22Rv1 (cell line): ENCODE measurements around the gene RFTN1.

Experiments used
- H3K27ac ChIP-seq: fragments of 450-650 bp; 2 replicates; pipeline ENCODE4 v1.5.1; 2017
- ZFX ChIP-seq: fragments of 450-650 bp; IDR thresholded peaks from 2 replicates; pipeline ENCODE4 v1.6.1; 2017; ENCODE audit warnings: antibody characterized with exemption, borderline replicate concordance
- TF ChIP-seq, protein P1 (sequence below): fragments of 450-650 bp; IDR thresholded peaks from 2 replicates; pipeline ENCODE4 v1.5.1; 2017; ENCODE audit warnings: mild to moderate bottlenecking

The RFTN1 gene

DNA sequence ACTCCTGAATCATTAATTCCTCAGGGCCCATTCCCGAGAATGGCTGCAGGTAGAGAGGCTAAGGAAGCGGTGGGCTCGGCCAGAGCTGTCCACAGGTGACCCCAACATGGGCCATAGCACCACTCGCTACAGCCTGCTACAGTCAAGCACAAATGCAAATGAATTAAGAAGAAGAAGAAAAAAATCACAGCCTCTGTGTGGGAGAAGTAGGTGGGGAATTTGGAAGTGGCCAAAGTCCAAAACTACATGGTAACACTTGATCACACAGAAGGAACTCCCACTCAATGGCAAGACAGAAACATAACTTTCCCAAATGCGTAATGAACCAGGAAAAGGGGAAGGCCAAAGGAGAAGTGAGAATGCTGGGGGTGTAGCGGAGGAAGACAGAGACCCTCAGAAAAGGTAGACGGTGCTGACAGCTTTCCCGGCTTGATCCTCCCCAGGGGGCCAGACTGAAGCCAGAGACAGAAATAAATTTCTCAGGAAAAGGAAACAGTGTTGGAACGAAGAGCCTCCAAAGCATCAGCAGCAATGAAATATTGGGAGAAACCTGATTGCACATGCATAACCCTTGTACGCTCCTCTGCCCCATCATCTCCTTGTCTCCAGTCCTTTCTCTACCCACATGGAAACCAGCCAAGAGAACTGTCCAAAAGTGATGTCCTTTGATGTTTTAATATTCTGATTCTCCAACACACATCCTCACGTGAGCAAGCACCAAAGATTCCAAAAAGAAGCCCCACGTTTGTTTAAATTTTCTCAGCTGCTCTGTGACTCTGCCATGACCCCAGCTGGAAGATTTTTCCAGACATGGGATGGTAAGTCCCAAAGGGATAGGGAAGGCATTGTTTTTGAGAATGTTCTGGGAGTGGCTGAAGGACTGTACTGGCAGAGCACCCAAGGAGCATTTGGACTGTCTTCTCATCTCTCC, 140.9 kb downstream of the RFTN1 start:
- no peak for TF ChIP-seq ZFX
- TF ChIP-seq, protein P1, sequence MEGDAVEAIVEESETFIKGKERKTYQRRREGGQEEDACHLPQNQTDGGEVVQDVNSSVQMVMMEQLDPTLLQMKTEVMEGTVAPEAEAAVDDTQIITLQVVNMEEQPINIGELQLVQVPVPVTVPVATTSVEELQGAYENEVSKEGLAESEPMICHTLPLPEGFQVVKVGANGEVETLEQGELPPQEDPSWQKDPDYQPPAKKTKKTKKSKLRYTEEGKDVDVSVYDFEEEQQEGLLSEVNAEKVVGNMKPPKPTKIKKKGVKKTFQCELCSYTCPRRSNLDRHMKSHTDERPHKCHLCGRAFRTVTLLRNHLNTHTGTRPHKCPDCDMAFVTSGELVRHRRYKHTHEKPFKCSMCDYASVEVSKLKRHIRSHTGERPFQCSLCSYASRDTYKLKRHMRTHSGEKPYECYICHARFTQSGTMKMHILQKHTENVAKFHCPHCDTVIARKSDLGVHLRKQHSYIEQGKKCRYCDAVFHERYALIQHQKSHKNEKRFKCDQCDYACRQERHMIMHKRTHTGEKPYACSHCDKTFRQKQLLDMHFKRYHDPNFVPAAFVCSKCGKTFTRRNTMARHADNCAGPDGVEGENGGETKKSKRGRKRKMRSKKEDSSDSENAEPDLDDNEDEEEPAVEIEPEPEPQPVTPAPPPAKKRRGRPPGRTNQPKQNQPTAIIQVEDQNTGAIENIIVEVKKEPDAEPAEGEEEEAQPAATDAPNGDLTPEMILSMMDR = no peak
- H3K27ac ChIP-seq = no peak overlapping the region

DNA sequence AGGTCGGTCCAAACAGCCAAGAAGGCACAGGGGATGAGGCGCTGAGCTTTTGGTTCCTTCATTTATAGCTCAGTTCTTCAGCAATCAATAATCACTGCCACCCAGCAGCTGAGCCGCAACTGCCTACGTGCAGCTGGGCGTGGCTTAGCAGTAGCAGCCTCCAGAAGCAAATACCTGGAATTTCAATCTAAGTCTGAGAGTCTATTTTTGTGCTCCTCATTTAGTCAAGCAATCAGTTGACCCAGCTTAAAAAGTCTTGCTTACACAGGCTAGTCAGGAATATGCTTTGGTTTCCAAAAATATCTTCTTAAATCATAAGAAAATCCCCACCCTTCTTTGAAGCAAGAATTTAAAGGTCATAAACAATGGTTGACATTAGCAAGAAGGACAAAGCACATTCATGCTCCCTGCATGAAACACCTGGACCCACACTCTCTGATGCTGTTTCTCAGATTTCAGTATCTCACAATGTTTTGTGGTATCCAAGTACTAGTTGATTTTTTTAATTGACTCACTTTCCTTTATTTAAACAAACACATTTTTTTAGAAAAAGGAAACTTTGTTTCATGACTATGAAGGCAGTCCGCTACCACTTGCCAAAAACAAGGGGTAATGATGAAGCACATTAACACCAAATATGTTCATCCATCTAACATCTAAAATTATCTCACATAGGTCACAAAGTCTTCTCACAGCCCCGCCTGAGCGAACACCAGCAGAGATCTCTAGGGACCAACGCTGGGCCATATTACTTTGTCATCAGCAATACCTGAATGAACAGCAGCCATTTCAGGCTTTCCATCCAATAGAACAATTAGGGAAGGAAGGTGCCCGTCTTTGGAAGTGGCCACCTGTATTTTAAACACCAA, 142.4 kb downstream of the RFTN1 start:
- TF ChIP-seq, protein P1 = no peak
- TF ChIP-seq ZFX = no peak
- H3K27ac ChIP-seq = no peak overlapping the region

DNA sequence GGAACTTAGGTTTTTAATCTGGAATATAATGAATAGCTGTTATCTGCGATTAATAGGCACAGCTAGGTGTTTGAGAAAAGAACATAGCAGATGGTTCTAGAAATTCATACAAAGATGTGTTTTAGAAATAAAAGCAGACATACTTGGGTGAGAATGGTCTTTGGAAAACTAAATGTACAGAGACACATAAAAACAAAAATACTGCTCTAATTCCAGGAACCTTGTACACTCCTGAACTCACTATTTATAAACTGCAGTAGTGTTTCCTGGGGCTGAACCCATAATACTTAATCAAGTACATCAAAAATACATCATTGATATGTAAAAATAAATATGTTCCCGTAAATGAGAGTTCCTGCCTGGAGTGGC, 143.0 kb downstream of the RFTN1 start:
- H3K27ac ChIP-seq = no peak overlapping the region
- TF ChIP-seq, protein P1 = no peak
- TF ChIP-seq ZFX = no peak

DNA sequence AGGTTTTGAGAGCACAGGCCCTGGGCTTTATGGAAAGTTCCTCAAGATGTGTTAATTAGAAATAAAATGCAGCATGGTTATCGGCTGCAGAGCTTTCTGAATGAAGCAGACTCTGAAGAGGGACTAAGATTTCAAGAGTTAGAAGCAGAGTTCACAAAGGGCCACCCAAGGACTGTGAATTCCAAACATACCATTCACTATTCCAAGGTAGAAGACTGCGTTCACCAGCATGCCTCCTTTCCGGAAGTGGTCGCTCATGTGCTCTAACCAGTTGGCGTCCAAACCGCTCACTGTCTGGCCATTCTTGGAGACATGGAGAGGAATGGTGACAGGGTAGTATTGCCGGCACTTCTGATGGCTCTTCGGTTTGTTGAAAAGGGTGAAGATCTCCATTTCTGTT, 143.6 kb downstream of the RFTN1 start:
- TF ChIP-seq ZFX = no peak
- TF ChIP-seq, protein P1 = no peak
- H3K27ac ChIP-seq = no peak overlapping the region

DNA sequence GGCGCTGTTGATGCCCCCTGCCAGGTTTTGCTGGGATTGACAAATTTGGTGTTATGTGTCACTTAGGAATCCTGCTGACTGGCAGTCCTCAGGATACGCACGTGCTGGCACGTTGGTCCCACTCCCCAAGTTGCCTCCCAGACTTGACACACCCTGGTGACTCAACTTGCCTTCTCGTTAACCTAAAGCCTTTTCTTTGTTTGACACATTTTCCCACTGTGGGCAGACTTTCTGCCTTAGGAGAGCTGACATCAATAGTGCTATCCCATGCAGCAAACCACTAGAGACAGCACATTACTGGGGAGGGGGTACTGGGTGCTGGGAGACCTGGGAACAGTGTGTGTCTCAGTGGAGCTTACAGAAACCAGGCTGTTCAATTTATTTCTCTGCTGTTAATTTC, 144.2 kb downstream of the RFTN1 start:
- no peak overlapping the region for H3K27ac ChIP-seq
- TF ChIP-seq, protein P1 = no peak

DNA sequence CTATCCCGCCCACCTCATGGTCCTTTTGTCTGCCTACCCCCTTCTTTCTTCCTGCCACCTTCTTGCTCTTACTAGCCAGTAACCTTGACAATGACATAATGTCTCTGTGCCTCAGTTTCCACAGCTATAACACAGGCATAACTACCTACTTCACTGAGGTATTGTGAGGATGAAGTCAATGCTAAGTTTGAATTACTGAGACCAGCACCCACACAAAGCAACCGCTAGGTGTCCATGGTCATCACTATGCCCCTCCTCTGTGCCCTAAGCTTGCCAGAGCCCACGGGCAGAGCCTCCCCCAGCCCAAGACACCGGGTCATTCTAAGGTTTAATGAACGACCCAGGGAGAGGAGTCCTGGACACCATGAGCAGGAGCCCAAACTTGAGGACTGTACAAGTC, 146.9 kb downstream of the RFTN1 start:
- H3K27ac ChIP-seq = no peak overlapping the region
- no peak for TF ChIP-seq ZFX
- TF ChIP-seq, protein P1 = no peak
